ENCODE data around the gene MRPS21. TPM values are rescaled to one million over a fixed set of nuclear protein-coding genes. Genes with fewer than 3 reads are reported as not detected.

The MRPS21 gene
- total RNA-seq, 1 experiment from 2014 or later = 133 TPM

DNA sequence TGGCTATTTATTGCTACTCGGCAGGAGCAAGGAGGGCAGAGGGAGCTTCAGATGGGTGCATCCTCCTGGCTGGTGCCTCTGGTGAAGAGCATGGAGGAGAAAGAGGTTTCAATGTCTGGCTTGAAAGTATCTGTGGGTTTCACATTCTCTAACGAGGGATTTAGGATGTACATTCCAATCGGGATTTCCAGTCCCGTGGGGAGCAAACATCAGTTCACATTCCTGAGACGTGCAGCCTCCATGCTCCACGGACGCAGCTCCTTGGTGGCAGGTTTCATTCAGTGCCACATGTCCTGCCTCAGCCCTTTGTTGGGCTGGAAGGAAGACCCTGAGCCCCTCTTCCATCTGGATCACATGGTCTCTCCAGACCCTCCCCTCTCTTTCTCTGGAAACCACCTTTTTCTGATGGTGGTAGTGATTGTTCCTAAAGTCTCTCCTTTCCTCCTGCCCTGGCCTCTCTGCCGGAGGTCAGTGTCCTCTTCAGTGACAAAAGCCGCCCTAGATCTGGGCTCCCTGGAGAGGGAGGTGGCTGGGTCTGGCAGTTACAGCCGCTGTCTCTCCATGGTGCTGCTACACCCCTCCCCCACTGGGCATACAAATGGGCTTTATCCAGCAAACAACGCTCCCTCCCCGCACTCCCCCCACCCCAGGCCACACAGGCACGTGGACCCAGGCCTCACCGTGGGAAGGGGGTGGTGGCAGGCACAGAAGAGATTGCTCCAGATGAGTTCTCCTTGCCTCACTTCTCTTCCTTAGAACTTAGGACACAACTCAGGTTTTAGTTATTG is 36.9 kb upstream of the MRPS21 start:
- intact Hi-C loops (cut with micrococcal nuclease) = loop anchor here (1.0 to 5.0 kb wide), 6 partner anchors 25 to 740 kb away; partner anchors contain the start of gene ADAMTSL4
- Mint-ChIP-seq H3K4me1 (ENCODE audit: insufficient read depth, unreplicated experiment) (peaks cover 51% of the 10 kb centered on the region), H3K27ac (ENCODE audit: low read depth, unreplicated experiment) (no peak overlapping the region), H3K9me3 (ENCODE audit: unreplicated experiment) (no peaks in the 10 kb centered on the region), H3K27me3 (ENCODE audit: insufficient read depth, unreplicated experiment) (no peaks in the 10 kb centered on the region), H3K36me3 (ENCODE audit: insufficient read depth, unreplicated experiment) (no peaks in the 10 kb centered on the region), H3K4me3 (ENCODE audit: unreplicated experiment) (no peak overlapping the region)
- BruUV-seq (replicated peaks) = no TSS peak
- ChIA-PET POLR2A (interaction anchor here (0.6 to 11.7 kb wide), 15 partner anchors 10 to 666 kb away, joined by 3 to 239 read pairs (median 4); partner anchors contain the start of genes ADAMTSL4, APH1A, CIART and PRPF3), CTCF (interaction anchor here (0.6 to 12.7 kb wide), 47 partner anchors 8 to 825 kb away, joined by 3 to 215 read pairs (median 5); partner anchors contain the start of genes APH1A, C1orf54, CIART and MINDY1)
- TF ChIP-seq, protein P1, sequence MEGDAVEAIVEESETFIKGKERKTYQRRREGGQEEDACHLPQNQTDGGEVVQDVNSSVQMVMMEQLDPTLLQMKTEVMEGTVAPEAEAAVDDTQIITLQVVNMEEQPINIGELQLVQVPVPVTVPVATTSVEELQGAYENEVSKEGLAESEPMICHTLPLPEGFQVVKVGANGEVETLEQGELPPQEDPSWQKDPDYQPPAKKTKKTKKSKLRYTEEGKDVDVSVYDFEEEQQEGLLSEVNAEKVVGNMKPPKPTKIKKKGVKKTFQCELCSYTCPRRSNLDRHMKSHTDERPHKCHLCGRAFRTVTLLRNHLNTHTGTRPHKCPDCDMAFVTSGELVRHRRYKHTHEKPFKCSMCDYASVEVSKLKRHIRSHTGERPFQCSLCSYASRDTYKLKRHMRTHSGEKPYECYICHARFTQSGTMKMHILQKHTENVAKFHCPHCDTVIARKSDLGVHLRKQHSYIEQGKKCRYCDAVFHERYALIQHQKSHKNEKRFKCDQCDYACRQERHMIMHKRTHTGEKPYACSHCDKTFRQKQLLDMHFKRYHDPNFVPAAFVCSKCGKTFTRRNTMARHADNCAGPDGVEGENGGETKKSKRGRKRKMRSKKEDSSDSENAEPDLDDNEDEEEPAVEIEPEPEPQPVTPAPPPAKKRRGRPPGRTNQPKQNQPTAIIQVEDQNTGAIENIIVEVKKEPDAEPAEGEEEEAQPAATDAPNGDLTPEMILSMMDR (IDR thresholded peaks at IDR 0.05; ENCODE audit: unreplicated experiment) = no peak
- DNase-seq (ENCODE audit: unreplicated experiment) = no peak

DNA sequence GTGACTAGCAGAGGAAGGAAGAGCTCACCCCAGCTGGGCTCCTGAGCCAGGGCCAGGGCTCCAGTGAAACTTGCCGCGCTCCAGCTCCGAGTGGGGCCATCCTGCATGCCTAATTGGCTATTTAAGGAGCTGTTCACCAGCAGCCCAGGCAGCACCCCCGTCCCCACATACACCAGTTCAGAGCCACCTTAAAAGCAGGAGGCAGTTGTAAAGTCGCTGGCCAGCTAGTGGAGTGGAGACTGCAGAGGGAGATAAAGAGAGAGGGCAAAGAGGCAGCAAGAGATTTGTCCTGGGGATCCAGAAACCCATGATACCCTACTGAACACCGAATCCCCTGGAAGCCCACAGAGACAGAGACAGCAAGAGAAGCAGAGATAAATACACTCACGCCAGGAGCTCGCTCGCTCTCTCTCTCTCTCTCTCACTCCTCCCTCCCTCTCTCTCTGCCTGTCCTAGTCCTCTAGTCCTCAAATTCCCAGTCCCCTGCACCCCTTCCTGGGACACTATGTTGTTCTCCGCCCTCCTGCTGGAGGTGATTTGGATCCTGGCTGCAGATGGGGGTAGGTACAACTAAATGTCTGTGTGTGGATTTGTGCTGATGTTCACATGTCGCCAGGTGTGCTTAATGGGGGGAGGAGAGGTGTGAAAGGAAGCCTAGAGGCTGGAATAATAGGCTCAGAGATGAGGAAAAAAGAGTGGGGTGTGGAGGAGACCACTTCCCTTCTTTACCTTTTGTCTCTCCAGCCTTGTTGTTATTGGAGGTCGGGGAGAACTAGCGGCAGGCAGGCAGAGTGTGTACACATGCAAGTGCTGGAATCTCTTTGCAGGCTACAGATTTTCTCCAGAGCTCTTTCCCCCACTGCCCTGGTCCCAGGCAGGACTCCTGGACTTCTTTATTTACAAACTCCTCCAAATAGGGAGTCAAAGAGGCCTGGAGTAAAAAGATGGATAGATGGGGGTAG is 35.8 kb upstream of the MRPS21 start, which contains the start of gene CA14:
TSS of gene CA14 (plus strand) at position 151 of the 962 bp plus-strand sequence. CDS start at position 506, 355 bp downstream.
- Mint-ChIP-seq H3K9me3 (ENCODE audit: unreplicated experiment) (no peaks in the 10 kb centered on the region), H3K36me3 (ENCODE audit: insufficient read depth, unreplicated experiment) (no peaks in the 10 kb centered on the region), H3K27me3 (ENCODE audit: insufficient read depth, unreplicated experiment) (no peaks in the 10 kb centered on the region), H3K27ac (ENCODE audit: low read depth, unreplicated experiment) (no peak within 1 kb of the TSS), H3K4me3 (ENCODE audit: unreplicated experiment) (peak within 1 kb of the TSS; percentile 5), H3K4me1 (ENCODE audit: insufficient read depth, unreplicated experiment) (peaks cover 60% of the 10 kb centered on the region)
- BruUV-seq (replicated peaks) = no TSS peak
- no peak for DNase-seq (ENCODE audit: unreplicated experiment)
- TF ChIP-seq, protein P1 (IDR thresholded peaks at IDR 0.05; ENCODE audit: unreplicated experiment) = no peak
- intact Hi-C loops (cut with micrococcal nuclease) = loop anchor here (5.0 kb wide), 4 partner anchors 204 to 554 kb away; partner anchors contain the start of gene ADAMTSL4
- POLR2A ChIA-PET = interaction anchor here (0.8 to 11.7 kb wide), 5 partner anchors 12 to 65 kb away, joined by 3 to 239 read pairs (median 27); partner anchors contain the start of genes ANP32E, APH1A and CIART
- CTCF ChIA-PET = interaction anchor here (0.5 to 12.7 kb wide), 9 partner anchors 12 to 1091 kb away, joined by 3 to 215 read pairs (median 3); partner anchors contain the start of genes APH1A and CIART

DNA sequence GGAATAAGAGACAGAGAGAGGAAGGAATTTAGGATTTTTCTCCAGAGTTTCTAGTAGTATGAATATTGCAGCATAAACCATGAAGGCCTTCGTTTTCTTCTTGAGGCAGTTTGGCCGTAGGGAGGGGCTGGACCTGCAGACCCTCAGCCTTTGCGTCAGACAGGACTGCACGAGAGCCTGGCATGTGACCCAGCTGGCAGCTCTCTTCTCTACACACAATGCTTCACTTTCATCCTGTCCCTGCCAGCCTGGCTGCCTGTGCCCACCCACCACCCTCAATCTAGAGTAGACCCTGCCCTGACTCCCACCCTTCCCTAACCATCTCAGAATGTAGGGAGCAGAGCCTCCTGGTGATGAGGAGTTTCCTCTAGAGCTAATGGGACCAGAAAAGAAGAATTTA is 34.4 kb upstream of the MRPS21 start:
- POLR2A ChIA-PET = interaction anchor here (0.6 to 11.7 kb wide), 12 partner anchors 9 to 303 kb away, joined by 3 to 239 read pairs (median 6); partner anchors contain the start of genes ANP32E, APH1A, C1orf54 and CIART
- Mint-ChIP-seq H3K9me3 (ENCODE audit: unreplicated experiment) (no peaks in the 10 kb centered on the region), H3K27me3 (ENCODE audit: insufficient read depth, unreplicated experiment) (no peaks in the 10 kb centered on the region), H3K27ac (ENCODE audit: low read depth, unreplicated experiment) (no peak overlapping the region), H3K36me3 (ENCODE audit: insufficient read depth, unreplicated experiment) (peaks cover 11% of the 10 kb centered on the region), H3K4me3 (ENCODE audit: unreplicated experiment) (peak overlapping the region; percentile 64), H3K4me1 (ENCODE audit: insufficient read depth, unreplicated experiment) (peaks cover 66% of the 10 kb centered on the region)
- CTCF ChIA-PET = interaction anchor here (0.7 to 12.7 kb wide), 6 partner anchors 10 to 304 kb away, joined by 3 to 215 read pairs (median 4); partner anchors contain the start of genes APH1A and CIART
- TF ChIP-seq, protein P1 (IDR thresholded peaks at IDR 0.05; ENCODE audit: unreplicated experiment) = no peak
- BruUV-seq (replicated peaks) = no TSS peak
- intact Hi-C loops (cut with micrococcal nuclease) = loop anchor here (5.0 kb wide), 4 partner anchors 203 to 553 kb away; partner anchors contain the start of gene ADAMTSL4
- DNase-seq (ENCODE audit: unreplicated experiment) = no peak

All from MCF 10A (cell line).